WTC11 (cell line): Measurements from ENCODE around the gene ISCA2. TPM values are rescaled to one million over a fixed set of nuclear protein-coding genes. Genes with fewer than 3 reads are reported as not detected.

Source experiments
- ATAC-seq: fragments of 200-7000 bp; cut with Tn5 transposase; 2 replicates; pipeline ENCODE4 v1.10.0; 2021; ENCODE audit warnings: mild to moderate bottlenecking, moderate library complexity
- CTCF ChIA-PET: fragments of 300-600 bp; sonication (Branson Sonifier 250); formaldehyde crosslinking; loops from one replicate; lab custom pipeline; 2021; ENCODE audit warnings: antibody characterized with exemption; lab: Charles Lee
- POLR2A ChIA-PET: fragments of 350-600 bp; sonication (Branson Sonifier 250); formaldehyde crosslinking; loops from one replicate; lab custom pipeline; 2021; ENCODE audit warnings: antibody characterized with exemption; lab: Charles Lee
- DNase-seq: peaks from one replicate; pipeline ENCODE4 v3.0.0; 2021; ENCODE audit warnings: low spot score
- H3K27ac Mint-ChIP-seq: 2 replicates; pipeline ENCODE4 v1.8.0; 2021; ENCODE audit warnings: mixed read lengths
- H3K27me3 Mint-ChIP-seq: 2 replicates; pipeline ENCODE4 v1.8.0; 2021; ENCODE audit warnings: low read depth, mild to moderate bottlenecking, moderate library complexity, mixed read lengths
- H3K36me3 Mint-ChIP-seq: 2 replicates; pipeline ENCODE4 v1.8.0; 2021; ENCODE audit warnings: mixed read lengths
- H3K4me1 Mint-ChIP-seq: 2 replicates; pipeline ENCODE4 v1.8.0; 2022; ENCODE audit warnings: mixed read lengths
- H3K4me3 Mint-ChIP-seq: 2 replicates; pipeline ENCODE4 v1.8.0; 2021; ENCODE audit warnings: mild to moderate bottlenecking, moderate library complexity, mixed read lengths
- H3K9me3 Mint-ChIP-seq: 2 replicates; pipeline ENCODE4 v1.8.0; 2021; ENCODE audit warnings: mixed read lengths
- AR ChIP-seq: fragments of 250-450 bp; sonication (Bioruptor Pico); IDR thresholded peaks from 2 replicates; pipeline ENCODE4 v1.9.0; 2021; ENCODE audit warnings: mild to moderate bottlenecking
- ATF6 ChIP-seq: sonication (generic); formaldehyde crosslinking; IDR thresholded peaks from 2 replicates; pipeline ENCODE4 v1.8.1; 2023; ENCODE audit warnings: mild to moderate bottlenecking, missing genetic modification reagents
- CDX4 ChIP-seq: fragments of 250-450 bp; sonication (Bioruptor Pico); IDR thresholded peaks from 2 replicates; pipeline ENCODE4 v1.9.0; 2021; ENCODE audit warnings: moderate library complexity, mild to moderate bottlenecking, inconsistent platforms, borderline replicate concordance
- E2F4 ChIP-seq: sonication (generic); formaldehyde crosslinking; IDR thresholded peaks from 2 replicates; pipeline ENCODE4 v1.8.1; 2022; ENCODE audit warnings: low read depth, mild to moderate bottlenecking, moderate library complexity, missing genetic modification reagents, borderline replicate concordance
- ESRRA ChIP-seq: sonication (generic); formaldehyde crosslinking; IDR thresholded peaks from 2 replicates; pipeline ENCODE4 v1.8.1; 2022; ENCODE audit warnings: mild to moderate bottlenecking, missing genetic modification reagents, borderline replicate concordance
- GRHL2 ChIP-seq: fragments of 250-450 bp; sonication (Bioruptor Pico); IDR thresholded peaks from 2 replicates; pipeline ENCODE4 v1.8.0; 2022; ENCODE audit warnings: mild to moderate bottlenecking, moderate library complexity; ENCODE audit not compliant: insufficient replicate concordance, severe bottlenecking
- PRRX2 ChIP-seq: fragments of 250-450 bp; sonication (Bioruptor Pico); IDR thresholded peaks from 2 replicates; pipeline ENCODE4 v1.8.0; 2021; ENCODE audit warnings: mild to moderate bottlenecking
- ZMAT4 ChIP-seq: fragments of 250-450 bp; sonication (Bioruptor Pico); IDR thresholded peaks from 2 replicates; pipeline ENCODE4 v1.9.0; 2021; ENCODE audit warnings: mild to moderate bottlenecking
- ZNF263 ChIP-seq: sonication (generic); formaldehyde crosslinking; IDR thresholded peaks from 2 replicates; pipeline ENCODE4 v1.8.1; 2022; ENCODE audit warnings: low read depth, mild to moderate bottlenecking, moderate library complexity, missing genetic modification reagents
- ZNF281 ChIP-seq: sonication (generic); formaldehyde crosslinking; IDR thresholded peaks from 2 replicates; pipeline ENCODE4 v1.8.0; 2023; ENCODE audit warnings: mild to moderate bottlenecking, missing genetic modification reagents
- ZNF512 ChIP-seq: sonication (generic); formaldehyde crosslinking; IDR thresholded peaks from 2 replicates; pipeline ENCODE4 v1.8.1; 2022; ENCODE audit warnings: missing genetic modification reagents, borderline replicate concordance
- ZSCAN18 ChIP-seq: fragments of 250-450 bp; sonication (Bioruptor Pico); IDR thresholded peaks from 2 replicates; pipeline ENCODE4 v2.1.2; 2022; ENCODE audit warnings: mild to moderate bottlenecking, moderate library complexity
- total RNA-seq: library from RNA; stranded (reverse); gene quantifications from 3 replicates; pipeline ENCODE4 v1.2.3, GENCODE V29; 2021
- TF ChIP-seq, protein P1 (sequence below): sonication (generic); formaldehyde crosslinking; IDR thresholded peaks from 2 replicates; pipeline ENCODE4 v1.8.0; 2022; ENCODE audit warnings: mild to moderate bottlenecking, missing genetic modification reagents

The ISCA2 gene
- total RNA-seq, 1 experiment from 2014 or later = 50.1 TPM

DNA sequence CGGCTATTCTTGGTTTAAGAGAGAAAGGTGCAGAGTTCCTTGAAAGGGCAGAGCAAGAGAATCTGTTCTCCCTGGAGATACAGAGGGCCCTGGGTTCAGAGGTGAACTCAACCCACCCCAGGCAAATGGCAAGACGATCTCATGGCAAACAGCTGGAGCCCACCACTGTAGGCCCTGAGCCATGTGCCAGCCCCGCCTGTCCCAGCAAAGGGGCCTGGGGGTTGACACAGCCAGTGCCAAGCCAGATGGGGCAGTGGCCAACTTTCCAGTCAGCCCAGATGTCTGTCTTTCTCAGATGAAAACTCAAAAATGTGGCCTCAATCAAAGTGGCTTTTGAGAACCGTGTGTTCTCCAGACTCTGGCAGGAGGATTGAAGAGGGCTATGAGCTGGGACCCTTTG lies 51.8 kb downstream of the ISCA2 start:
- POLR2A ChIA-PET = no interaction called here
- TF ChIP-seq AR (CRISPR knock-in tag) (no peak), GRHL2 (CRISPR knock-in tag) (no peak), PRRX2 (CRISPR knock-in tag) (no peak), ZSCAN18 (no peak), ATF6 (CRISPR knock-in tag) (no peak)
- Mint-ChIP-seq H3K27ac (no peak overlapping the region), H3K4me3 (no peak overlapping the region), H3K27me3 (no peaks in the 10 kb centered on the region), H3K9me3 (no peaks in the 10 kb centered on the region), H3K36me3 (no peaks in the 10 kb centered on the region), H3K4me1 (no peaks in the 10 kb centered on the region)
- no peak for ATAC-seq
- CTCF ChIA-PET = interaction anchor here (1.0 to 1.7 kb wide), 4 partner anchors 14 to 66 kb away, joined by 4 to 5 read pairs (median 4); partner anchors contain the start of gene LTBP2
- DNase-seq = no peak

- no peak for ATAC-seq
- H3K4me1 Mint-ChIP-seq = peaks cover 4% of the 10 kb centered on the region
- ChIA-PET CTCF (interaction anchor here (1.0 to 1.7 kb wide), 5 partner anchors 15 to 65 kb away, joined by 3 to 5 read pairs (median 4); partner anchors contain the start of gene LTBP2), POLR2A (no interaction called here)
- TF ChIP-seq ZNF263 (CRISPR knock-in tag) (no peak), ATF6 (CRISPR knock-in tag) (no peak), ZNF281 (CRISPR knock-in tag) (no peak), ESRRA (CRISPR knock-in tag) (no peak), E2F4 (CRISPR knock-in tag) (no peak), CDX4 (CRISPR knock-in tag) (no peak), PRRX2 (CRISPR knock-in tag) (no peak), ZMAT4 (no peak), ZNF512 (no peak)
- TF ChIP-seq, protein P1, sequence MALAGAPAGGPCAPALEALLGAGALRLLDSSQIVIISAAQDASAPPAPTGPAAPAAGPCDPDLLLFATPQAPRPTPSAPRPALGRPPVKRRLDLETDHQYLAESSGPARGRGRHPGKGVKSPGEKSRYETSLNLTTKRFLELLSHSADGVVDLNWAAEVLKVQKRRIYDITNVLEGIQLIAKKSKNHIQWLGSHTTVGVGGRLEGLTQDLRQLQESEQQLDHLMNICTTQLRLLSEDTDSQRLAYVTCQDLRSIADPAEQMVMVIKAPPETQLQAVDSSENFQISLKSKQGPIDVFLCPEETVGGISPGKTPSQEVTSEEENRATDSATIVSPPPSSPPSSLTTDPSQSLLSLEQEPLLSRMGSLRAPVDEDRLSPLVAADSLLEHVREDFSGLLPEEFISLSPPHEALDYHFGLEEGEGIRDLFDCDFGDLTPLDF = no peak
- no peak overlapping the region for H3K4me3 Mint-ChIP-seq
- H3K27me3 Mint-ChIP-seq = no peaks in the 10 kb centered on the region
- H3K27ac Mint-ChIP-seq = no peak overlapping the region
- no peaks in the 10 kb centered on the region for H3K9me3 Mint-ChIP-seq
- DNase-seq = no peak
- no peaks in the 10 kb centered on the region for H3K36me3 Mint-ChIP-seq
Measured at GRCh38 chr14:74546416-74546815, 52.9 kb downstream of the ISCA2 start.
